ENCODE measurements around the gene SCUBE2.
"Not testable (repeated sequence)": the region's sequence is repeated elsewhere in the genome, so short reads cannot be mapped to it uniquely, and the experiment has no call there.

The SCUBE2 gene

DNA sequence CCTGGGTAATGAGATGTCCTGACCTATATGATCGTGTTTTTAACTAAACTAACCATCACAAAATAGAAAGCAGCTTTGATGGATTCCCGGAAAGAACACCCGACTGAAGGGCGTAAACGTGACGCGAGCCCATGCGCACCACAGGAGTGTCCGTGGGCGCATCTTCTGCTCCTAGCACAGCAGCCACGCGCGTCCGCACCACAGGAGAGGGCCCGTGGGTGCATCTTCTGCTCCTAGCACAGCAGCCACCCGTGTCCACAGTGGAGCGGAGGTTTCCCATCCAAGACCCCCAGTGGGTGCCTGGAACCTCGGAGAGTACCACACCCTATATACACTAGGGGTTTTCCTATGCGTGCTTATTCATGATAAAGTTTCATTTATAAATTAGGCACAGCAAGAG, 51.5 kb downstream of the SCUBE2 start:
- DNase-seq = no peak

DNA sequence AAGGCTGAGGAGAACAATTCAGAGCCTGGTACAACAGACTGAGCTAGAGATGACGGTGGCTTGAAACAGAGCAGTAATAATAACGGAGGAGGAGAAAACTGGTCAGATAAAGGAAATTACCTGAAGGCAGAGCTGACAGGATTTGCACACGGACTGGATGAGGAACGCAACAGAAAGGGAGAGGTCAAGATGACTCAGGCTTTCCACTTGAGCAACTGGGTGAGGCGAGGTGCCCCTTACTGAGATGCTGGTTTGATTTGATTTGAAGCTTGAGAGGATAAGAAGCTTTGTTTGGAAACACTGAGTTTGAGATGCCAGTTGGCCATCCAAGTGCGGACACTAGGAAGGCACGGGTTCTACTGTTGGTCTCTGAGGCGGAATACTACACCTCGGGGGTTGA, 52.2 kb downstream of the SCUBE2 start:
- DNase-seq = no peak

DNA sequence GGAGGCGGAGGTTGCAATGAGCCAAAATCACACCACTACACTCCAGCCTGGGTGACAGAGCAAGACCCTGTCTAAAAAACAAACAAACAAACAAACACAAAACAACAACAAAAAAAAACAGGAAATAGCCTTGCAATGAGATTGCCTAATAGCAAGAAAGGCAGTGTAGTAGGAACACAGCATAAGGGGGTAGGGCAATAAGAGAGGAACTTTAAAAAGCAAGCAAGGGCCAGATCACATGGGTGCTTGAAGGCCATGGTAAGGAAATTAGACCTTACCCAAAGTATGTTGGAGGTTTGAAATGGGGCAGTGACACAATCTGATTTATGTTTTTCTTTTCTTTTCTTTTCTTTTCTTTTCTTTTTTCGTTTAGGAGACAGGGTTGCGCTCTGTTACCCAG, 52.9 kb downstream of the SCUBE2 start:
- no peak for DNase-seq

DNA sequence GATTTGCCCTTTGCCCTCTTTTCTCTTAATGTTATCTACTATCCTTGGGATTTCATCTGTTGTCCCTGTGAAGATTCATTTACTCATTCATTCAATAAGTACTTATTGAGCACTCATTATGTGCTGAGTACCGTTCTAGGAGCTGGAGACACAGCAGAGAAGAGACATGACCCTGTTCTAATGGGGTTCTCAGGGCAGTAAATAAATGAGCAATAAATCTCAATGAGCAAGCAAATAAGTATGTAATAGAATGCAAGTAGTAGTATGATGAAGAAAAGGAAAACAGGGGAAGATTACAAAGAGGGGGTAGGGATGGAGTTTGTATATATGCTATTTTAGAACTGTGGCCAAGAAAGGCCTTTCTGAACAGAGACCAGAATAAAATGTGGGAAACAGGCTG, 53.4 kb downstream of the SCUBE2 start:
- DNase-seq = no peak

DNA sequence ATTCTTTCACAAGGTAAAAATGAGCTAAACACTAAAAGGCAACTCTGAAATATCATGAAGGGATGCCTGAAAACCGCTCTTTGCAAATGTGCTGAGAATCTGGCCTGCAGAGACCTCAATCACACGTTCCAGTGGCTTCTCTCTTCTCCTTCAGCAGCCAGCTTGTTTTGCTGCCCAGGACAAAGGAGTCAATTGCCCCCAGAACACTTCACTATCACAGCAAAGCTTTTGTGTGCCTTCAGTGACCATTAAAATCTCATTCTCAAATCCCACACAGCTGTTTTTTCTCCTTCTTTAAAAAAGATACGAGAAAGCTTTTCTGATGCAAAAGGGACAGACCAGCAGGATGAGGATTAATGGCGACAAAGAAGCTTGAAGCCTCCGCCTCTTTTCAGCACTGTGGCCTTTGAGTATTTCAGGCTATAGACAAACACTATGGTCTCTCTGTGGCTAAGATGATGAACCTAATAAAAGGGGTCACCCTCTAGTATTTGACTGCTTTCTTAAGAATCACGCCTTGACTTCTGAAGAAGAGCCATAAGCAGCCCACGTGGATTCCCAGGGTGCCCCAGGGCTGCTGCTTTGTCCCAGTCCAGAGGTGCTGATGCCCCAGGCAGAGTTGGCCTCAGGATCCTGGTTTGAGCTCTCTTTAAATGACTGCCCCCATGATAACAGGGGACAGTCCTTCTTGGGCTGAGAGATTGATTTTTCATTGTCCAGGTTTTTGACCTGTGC, 54.2 kb downstream of the SCUBE2 start:
- DNase-seq = no peak

DNA sequence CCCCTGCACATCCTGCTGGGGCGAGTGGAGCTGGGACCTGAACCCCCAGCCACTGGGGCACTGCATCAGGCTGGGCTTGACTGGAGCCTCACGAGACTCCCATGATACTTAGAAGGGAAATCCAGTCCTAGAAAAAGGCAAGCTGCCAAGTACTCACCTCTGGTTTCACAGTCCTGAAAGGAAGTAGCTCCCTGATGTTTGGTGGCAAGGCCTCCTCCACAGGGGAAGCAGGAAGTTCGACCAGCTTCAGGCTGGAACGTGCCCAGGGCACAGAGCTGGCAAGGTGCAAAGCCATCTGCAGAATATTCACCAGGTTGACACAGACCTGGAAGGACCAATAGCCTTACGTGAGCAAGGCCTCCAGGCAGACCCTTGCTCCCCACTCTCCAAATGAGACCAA, 60.8 kb downstream of the SCUBE2 start:
- DNase-seq = no peak

DNA sequence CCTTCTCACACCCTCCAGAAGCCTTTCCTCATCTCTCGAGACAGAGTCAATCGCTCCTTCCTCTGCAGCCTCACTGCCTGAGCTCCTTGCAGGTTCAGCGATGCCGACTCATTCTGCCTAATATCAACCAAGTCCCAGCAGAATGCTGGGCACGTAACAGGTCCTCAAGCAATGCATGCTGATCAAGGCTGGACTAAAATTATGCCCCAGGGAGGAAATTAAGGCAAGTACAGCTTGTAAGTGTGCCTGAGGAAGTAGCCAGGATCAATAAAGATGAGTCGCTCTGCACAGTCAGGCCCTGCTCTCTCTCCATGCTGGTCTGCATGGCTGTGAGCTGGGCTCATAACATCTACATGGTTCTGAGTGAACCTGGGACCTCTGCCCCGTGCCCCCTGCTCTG, 62.0 kb downstream of the SCUBE2 start:
- DNase-seq = no peak

DNA sequence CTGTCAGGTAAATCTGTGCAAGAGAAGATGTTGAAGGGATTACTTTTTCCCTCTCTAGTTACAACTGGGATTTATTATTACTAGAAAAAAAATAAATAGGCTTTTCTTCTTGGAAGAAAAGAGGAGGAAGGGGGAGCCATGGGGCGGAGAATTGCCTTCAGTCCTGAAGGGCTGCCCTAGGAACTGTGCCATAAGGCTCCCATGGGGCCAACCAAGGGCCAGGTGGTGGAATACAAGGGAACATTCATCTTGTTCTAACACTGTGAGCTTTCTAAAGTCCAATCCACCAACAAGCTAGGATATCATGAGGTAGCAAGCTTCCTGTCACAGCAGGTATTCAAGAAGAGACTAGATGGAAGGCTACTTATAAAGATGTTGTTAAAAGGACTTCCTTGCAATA, 62.8 kb downstream of the SCUBE2 start:
- no peak for DNase-seq

DNA sequence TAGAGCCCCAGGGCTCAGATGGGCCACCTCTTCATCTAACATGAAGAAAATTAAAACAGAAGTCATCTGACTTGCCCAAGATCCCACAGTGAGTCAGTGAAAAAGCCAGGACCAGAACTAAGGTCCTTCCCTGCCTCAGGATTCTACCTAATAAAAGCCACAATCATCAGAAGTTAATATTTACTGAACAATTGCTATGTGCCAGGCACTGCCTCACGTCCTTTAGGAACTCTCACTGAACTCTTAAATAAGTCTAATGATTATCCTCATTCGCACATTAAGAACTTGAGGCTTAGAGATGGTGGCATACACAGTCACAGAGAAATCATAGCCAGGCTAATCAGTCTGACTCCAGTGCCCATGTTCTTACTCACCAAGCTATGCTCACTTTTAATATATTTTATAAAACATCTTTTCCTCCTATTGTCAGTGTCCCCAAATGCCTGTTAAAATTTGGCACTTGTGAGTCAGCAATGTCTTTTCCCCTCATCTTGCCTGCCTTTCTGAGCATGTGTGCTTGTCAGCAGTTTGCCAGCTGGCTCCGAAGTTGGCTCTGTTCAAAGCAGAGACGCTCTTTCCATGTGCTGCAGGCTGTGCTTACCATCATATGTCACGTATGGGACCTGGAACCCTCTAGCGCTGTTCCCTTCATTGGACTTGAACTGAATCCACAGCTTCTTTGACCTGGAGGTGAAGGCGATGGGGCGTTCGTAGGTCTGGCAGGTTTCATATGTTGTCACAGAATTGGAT, 66.1 kb downstream of the SCUBE2 start:
- DNase-seq = no peak

DNA sequence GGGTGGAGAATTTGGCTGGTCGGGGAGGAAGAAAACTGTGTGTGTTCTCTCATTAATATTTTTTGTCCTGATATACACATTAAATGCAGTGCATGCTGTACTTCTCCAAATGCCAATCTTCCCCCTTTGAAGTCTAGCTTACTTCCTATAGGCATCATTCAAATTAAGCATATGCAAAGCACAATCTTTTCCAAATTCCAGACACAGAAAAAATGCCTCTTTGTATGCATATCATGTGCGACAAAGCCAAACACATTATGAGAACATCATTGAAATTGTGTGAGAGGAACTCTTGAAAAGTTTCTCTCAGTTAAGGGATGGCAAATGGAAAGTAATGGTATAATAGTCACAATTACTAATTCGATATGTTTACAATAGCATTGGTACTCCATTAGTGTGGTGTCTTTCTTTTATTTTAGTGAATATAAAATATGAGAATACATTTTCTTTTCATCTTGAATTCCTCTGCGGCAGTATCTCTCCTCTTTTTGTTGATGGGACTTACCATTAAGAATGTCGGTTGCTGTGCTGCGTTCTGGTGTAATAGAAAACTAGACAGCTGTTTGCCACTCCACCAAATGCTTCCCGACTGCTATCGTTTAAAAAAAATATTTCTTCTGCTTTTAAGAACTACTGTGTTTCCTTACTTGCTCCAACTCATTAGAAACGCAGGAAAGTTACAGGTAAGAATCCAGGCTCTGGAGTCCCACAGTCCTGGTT, 68.3 kb downstream of the SCUBE2 start:
- DNase-seq = peak in 1 of 2 experiments; percentile 41

DNA sequence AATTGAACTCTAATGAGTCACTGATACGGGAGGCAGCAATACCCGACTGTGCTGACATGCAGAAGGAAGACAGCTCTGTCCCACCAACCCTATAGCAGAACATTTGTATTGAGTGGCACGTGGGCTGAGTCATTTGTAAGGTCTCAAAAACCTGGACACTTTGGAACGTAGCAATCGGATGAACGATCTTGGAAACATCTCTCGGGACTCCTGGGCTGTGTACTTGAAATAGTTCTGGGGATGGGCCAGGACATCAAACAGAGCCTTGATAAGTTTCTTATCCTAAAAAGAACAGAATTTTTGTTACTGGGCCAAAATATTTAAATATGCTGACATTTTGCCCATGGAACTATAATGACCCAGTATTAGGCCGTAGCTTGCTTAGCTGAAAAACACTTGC, 70.5 kb downstream of the SCUBE2 start:
- no peak for DNase-seq

DNA sequence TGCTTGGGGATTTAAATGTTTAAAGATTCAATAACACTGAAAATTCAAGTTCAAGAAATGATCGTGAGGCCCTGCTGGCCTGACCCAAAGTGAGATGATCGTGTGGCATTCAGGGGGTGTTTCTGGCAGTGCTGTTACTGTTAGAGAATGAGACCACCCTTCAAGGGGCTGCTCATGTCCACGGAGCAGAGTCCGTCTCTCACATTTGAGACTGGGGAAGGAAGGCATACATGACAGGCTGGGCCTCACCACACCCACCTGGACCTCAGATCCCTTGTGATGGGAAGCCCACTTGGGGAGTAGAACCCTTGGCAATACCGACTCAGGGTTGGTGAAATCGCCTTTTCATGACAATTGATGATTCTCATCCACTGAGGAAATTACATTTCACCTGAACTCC, 71.5 kb downstream of the SCUBE2 start:
- no peak for DNase-seq

DNA sequence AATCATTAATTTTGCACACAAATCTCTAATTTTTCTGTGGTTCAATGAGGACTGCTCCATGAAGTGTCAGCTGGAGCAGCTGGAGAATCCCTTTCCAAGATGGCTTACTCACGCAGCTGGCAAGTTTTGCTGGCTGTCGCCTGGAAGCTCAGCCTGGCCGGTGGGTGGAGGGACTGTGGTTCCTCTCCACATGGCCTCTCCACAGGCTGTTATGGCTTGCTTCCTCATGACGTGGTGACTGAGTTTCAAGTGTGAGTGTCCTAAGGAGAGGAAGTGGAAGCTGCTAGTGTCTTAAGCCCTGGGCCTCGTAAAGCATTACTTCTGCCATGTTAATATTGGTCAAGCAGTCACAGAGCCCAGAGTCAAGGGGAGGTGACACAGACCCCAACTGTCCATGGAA, 73.6 kb downstream of the SCUBE2 start:
- no peak for DNase-seq

DNA sequence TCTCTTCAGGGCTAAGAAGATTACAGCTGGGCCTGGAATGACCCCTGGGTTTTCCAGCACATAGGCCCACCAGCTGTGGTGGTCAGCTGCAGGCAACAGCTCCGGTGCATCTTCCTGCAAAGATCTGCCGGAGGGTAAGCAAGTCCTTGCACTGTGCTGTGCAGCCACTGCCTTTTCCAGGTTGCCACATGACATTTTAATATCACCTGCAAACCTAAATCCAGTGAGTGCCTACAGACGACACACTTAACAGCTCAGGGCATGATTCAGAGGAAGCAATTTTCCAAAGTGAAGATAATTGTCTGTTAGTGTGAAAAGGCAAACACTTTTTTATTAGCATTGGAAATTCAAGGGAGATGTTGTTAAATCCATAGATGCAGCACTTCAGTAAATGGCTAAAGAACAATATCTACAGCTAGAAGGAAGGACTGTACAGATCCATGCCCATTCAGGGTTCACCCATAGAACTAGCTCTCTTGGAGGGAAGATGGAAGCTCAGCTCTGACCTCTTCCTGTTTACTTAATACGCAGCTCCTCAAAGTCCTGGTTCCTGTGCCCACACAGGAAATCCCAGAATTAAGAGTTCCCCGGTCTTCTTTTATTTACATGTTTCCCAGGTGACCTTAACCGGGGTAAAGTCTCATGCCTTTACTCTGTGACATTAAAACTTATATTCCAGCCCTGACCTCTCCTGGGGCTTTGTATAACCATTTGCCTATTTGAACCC, 74.3 kb downstream of the SCUBE2 start:
- no peak for DNase-seq

DNA sequence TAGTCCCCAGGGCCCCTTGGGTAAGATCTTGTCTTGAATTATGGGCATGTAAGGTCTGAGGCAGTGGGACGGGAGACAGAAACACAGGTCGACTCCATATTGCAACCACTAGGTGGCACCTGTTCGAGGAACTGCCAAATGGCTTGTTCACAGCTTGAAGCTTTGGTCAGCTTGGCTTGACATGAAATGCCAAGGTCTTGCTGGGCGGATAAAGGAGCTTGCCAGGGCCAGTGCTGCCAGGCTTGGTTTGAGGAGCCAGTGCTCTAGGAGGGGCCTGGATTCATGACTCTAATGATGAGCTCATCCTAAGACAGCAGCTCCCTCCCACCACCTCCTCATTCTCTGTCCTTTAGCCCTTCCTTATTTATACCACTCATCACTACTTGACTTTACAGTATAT, 75.7 kb downstream of the SCUBE2 start:
- peak; percentile 40 to 87 for DNase-seq

DNA sequence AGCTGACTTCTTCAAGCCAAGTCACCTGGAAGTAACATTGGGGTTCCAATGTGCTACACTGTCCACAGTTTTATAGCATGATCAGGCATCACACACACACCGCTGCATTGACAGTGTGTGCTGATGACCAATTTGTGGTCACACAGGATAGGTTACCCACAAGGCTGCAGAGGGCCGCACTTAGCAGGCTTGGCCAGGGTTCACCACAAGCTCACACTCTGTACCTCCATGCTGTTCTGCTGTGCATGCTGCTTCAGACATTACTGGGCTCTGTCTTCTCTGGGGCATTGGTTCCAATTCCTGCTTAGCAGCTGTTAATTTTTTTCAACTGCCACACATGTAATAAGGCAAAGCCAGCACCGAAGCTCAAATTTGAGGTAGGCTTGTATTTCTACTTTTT, 76.6 kb downstream of the SCUBE2 start:
- no peak for DNase-seq

DNA sequence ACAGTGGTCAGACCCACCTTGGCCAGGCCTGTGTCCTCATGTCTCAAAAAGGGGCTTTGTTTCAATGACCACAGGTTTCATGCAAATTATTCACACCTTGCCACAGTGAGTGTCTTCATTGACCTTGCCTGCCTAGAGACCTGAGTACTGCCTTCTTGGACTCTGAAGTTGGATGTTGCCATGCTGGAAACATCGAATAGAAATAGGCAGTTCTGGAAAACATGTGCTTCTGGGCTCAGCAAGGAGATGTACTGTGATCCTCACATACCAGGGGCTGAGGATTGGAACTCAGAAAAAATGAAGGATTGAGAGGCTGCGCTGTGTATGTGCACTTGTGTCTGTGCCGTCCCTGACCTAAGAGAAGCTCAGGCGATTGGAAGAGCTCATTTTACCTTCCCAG, 78.0 kb downstream of the SCUBE2 start:
- DNase-seq = no peak

DNA sequence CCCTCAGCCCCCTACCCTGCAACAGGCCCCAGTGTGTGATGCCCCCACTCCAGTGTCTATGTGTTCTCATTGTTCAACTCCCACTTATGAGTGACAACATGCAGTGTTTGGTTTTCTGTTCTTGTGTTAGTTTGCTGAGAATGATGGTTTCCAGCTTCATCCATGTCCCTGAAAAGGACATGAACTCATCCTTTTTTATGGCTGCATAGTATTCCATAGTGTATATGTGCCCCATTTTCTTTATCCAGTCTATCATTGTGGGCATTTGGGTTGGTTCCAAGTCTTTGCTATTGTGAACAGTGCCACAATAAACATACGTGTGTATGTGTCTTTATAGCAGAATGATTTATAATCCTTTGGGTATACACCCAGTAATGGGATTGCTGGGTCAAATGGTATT, 81.9 kb downstream of the SCUBE2 start:
- not testable (repeated sequence) for DNase-seq

DNA sequence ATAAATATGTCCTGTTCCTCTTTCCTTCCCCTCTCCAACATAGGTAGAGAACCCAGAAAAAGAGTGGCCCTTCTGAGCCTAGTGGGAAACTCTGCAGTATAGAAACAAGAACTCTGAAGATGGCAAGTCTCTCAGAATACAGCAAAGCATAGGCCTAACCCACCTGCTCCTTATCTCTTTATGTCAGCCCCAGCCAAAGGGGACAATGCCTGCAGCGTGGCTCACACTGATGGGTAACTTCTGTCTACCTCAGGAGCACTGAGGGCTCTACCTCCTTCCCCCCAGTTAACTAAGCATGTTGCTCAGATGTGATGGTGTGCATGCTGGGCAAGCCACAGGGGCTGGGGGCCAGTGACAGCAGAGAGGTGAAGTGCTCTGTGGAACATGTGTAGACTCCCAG, 82.7 kb downstream of the SCUBE2 start:
- DNase-seq = no peak

DNA sequence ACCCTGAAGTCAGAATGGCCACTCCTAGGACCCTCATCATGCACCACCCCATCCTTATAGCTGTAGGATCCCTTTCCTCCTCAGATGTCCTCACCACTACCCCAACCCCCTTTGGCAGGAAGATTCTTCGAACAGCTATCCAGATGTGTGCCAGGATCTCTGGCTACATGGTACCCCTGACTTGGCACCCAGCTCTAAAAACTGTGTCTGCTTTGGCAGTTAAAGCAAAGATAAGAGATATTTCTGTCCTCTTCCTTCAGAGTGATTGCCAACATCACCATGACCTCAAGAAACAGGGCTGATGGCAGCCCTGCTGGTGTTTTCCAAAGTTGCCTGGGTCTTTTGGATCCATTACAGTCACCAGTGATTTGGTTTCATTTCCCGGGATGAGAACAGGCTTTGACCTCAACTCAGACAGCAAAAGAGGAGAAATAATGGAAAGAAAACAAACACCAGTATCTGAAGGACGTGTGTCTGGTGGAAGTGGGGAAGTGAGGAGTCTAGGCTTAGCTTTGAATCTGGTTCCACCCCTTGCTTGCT, 83.3 kb downstream of the SCUBE2 start:
- DNase-seq = no peak

DNA sequence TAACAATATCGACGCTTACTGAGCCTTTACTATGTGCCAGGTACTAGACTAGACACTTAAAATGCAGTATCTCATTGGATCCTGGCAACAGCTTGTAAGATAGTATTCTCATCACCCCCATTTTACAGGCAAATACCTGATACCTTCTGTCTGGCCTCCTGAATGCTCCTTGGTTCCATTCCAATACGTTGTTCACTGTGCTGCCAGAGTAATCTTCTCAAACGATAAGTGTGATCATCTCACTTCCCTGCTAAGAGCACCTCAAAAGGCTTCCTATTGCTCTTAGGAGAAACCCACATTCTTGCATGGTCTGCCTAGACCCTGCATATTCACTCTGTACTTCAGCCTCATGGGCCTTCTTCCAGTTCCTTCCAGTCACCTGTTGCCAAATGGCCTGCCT, 86.3 kb downstream of the SCUBE2 start:
- DNase-seq = peak in 1 of 2 experiments; percentile 21

DNA sequence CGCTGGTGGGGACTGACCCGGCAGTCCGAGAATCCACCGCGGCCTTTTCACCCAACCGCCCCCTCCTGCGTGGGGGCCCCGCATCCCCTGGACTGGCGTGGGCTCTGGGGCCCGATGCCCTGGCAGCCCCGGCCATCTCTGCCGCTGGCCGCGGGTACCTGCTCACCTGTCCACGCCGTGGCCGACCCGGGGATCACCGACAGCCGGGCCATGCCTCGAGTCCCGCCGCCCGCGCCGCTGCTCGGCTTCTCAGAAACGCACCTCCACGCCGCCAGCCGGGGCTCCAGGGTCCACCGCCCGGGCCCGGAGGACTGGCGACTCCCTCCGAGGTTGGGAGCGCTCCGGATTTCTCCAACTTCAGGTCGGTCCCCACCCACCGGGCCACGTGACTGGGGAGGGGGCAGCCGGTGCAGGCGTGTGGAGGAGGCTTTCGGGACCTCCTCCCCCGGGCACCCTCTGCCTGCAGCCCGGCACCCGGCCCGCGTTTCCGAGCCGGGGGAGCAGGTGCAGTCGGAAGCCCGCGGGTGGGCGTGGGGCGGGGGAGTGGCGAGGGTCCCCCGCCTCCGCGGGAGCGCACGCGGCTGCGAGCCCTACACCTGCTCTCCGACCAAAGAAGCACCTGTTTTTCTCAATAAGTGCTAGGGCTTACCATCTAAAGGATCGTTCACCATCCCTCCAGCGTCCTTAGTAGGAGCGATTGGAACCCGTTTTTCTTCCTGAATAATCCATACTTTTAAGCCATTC, 87.0 kb downstream of the SCUBE2 start:
- DNase-seq = peak; percentile 32 to 78
